SU-DHL-6 (cell line): ENCODE data around the gene SGCD.

Experiments used
- CTCF ChIP-seq: fragments of 200-600 bp; sonication (generic); IDR thresholded peaks from one replicate; pipeline ENCODE4 v1.5.1; 2017; ENCODE audit warnings: antibody characterized with exemption, mild to moderate bottlenecking, low read length, moderate library complexity; ENCODE audit not compliant: insufficient read depth, poor library complexity, severe bottlenecking
- EZH2phosphoT487 ChIP-seq: fragments of 200-600 bp; sonication (generic), shearing (Covaris generic); conservative IDR thresholded peaks from 2 replicates; pipeline ENCODE4 v1.6.1; 2018; ENCODE audit warnings: mild to moderate bottlenecking, antibody characterized with exemption, low read length, moderate library complexity, mixed read lengths

GRCh38 chr5:156716591-156717380 lies 389.8 kb downstream of the SGCD start:
- TF ChIP-seq CTCF, result no peak
- no peak for TF ChIP-seq EZH2phosphoT487
